ENCODE data around the gene VOPP1.

Gene VOPP1

GRCh38 chr7:55438757-55439525, 133.4 kb downstream of the VOPP1 start:
- H3K4me3 ChIP-seq (ENCODE audit: low read depth, low read length) = no peak overlapping the region
- TF ChIP-seq CTCF (IDR thresholded peaks at IDR 0.05; ENCODE audit: control insufficient read depth, extremely low read depth, insufficient read depth) = no peak
- no peak for DNase-seq (ENCODE audit: low read depth)

GRCh38 chr7:55438085-55438756, 134.1 kb downstream of the VOPP1 start:
- DNase-seq (ENCODE audit: low read depth) = no peak
- H3K4me3 ChIP-seq (ENCODE audit: low read depth, low read length) = no peak overlapping the region
- no peak for TF ChIP-seq CTCF (IDR thresholded peaks at IDR 0.05; ENCODE audit: control insufficient read depth, extremely low read depth, insufficient read depth)

GRCh38 chr7:55437375-55437774, 134.9 kb downstream of the VOPP1 start:
- DNase-seq (ENCODE audit: low read depth) = no peak
- TF ChIP-seq CTCF (IDR thresholded peaks at IDR 0.05; ENCODE audit: control insufficient read depth, extremely low read depth, insufficient read depth) = no peak
- no peak overlapping the region for H3K4me3 ChIP-seq (ENCODE audit: low read depth, low read length)

- no peak for TF ChIP-seq CTCF (IDR thresholded peaks at IDR 0.05; ENCODE audit: control insufficient read depth, extremely low read depth, insufficient read depth)
- DNase-seq (ENCODE audit: low read depth) = no peak
- H3K4me3 ChIP-seq (ENCODE audit: low read depth, low read length) = no peak overlapping the region
Measured at GRCh38 chr7:55436457-55436856, 135.8 kb downstream of the VOPP1 start.

- no peak for TF ChIP-seq CTCF (IDR thresholded peaks at IDR 0.05; ENCODE audit: control insufficient read depth, extremely low read depth, insufficient read depth)
- DNase-seq (ENCODE audit: low read depth) = no peak
- no peak overlapping the region for H3K4me3 ChIP-seq (ENCODE audit: low read depth, low read length)
Measured at GRCh38 chr7:55435466-55435865, 136.8 kb downstream of the VOPP1 start.

- TF ChIP-seq CTCF (IDR thresholded peaks at IDR 0.05; ENCODE audit: control insufficient read depth, extremely low read depth, insufficient read depth) = peak; percentile 83
- no peak overlapping the region for H3K4me3 ChIP-seq (ENCODE audit: low read depth, low read length)
- peak; percentile 70 for DNase-seq (ENCODE audit: low read depth)
Measured at GRCh38 chr7:55432939-55433784, 139.1 kb downstream of the VOPP1 start.
